Measurements from ENCODE around the gene ITPKC.
A peak's percentile ranks its signal among the peaks of the same experiment; 100 is the strongest.
"Not testable (repeated sequence)": the region's sequence is repeated elsewhere in the genome, so short reads cannot be mapped to it uniquely, and the experiment has no call there.

ITPKC gene

GRCh38 chr19:40780582-40780981 is 63.7 kb downstream of the ITPKC start:
- DNase-seq: no peak
- H2BK12ac ChIP-seq (ENCODE audit: low read length): no peak overlapping the region
- no peaks in the 10 kb centered on the region for H3K9me3 ChIP-seq (ENCODE audit: insufficient read depth, low read depth, low read length)
- peaks cover 15% of the 10 kb centered on the region for H3K79me1 ChIP-seq (ENCODE audit: low read length)
- no peak overlapping the region for H2AK5ac ChIP-seq (ENCODE audit: low read length)
- no peak overlapping the region for H3K4me3 ChIP-seq (ENCODE audit: low read depth, low read length)
- H3K4me1 ChIP-seq (ENCODE audit: control insufficient read depth in 1 of 2, insufficient read depth in 2 of 2, low read length in 2 of 2): peaks cover 5 to 7% of the 10 kb centered on the region in 2 experiments
- H3K23ac ChIP-seq (ENCODE audit: low read length): no peak overlapping the region
- H2BK120ac ChIP-seq (ENCODE audit: insufficient read depth, low read length, poor library complexity): no peak overlapping the region
- H3K4ac ChIP-seq (ENCODE audit: low read depth, low read length): no peak overlapping the region
- no peaks in the 10 kb centered on the region for H3K27me3 ChIP-seq (ENCODE audit: insufficient read depth, low read length)
- H2AFZ ChIP-seq (ENCODE audit: insufficient read depth, low read length, poor library complexity): no peak overlapping the region
- H3K4me2 ChIP-seq (ENCODE audit: low read length): no peak overlapping the region
- no peak overlapping the region for H4K91ac ChIP-seq (ENCODE audit: low read depth, low read length)
- H3K79me2 ChIP-seq (ENCODE audit: control insufficient read depth, insufficient read depth, low read length, poor library complexity): peaks cover 2% of the 10 kb centered on the region
- H3K36me3 ChIP-seq (ENCODE audit: control insufficient read depth in 1 of 2, insufficient read depth in 2 of 2, low read length in 2 of 2): peaks cover 5 to 7% of the 10 kb centered on the region in 2 experiments
- H3K14ac ChIP-seq (ENCODE audit: low read length): no peak overlapping the region
- whole genome bisulfite sequencing (ENCODE audit: extremely low coverage, insufficient coverage, insufficient read length): no CpG with 5 or more reads among the region's 5 CpGs
- H2BK5ac ChIP-seq (ENCODE audit: low read depth, low read length, poor library complexity): no peak overlapping the region
- H3K9ac ChIP-seq (ENCODE audit: low read length): no peak overlapping the region
- no peak overlapping the region for H4K8ac ChIP-seq (ENCODE audit: low read depth, low read length)
- no peak overlapping the region for H4K12ac ChIP-seq (ENCODE audit: low read depth, low read length)
- no peak overlapping the region for H3K27ac ChIP-seq (ENCODE audit: low read depth, low read length)
- no peak overlapping the region for H3K18ac ChIP-seq (ENCODE audit: low read length)

- no peak overlapping the region for H2AFZ ChIP-seq (ENCODE audit: insufficient read depth, low read length, poor library complexity)
- no peak overlapping the region for H2AK5ac ChIP-seq (ENCODE audit: low read length)
- H3K14ac ChIP-seq (ENCODE audit: low read length): no peak overlapping the region
- no peak overlapping the region for H3K4ac ChIP-seq (ENCODE audit: low read depth, low read length)
- no peak overlapping the region for H4K12ac ChIP-seq (ENCODE audit: low read depth, low read length)
- no peaks in the 10 kb centered on the region for H3K27me3 ChIP-seq (ENCODE audit: insufficient read depth, low read length)
- no peak overlapping the region for H2BK12ac ChIP-seq (ENCODE audit: low read length)
- H3K23ac ChIP-seq (ENCODE audit: low read length): no peak overlapping the region
- no peak overlapping the region for H4K8ac ChIP-seq (ENCODE audit: low read depth, low read length)
- H3K27ac ChIP-seq (ENCODE audit: low read depth, low read length): no peak overlapping the region
- H4K91ac ChIP-seq (ENCODE audit: low read depth, low read length): no peak overlapping the region
- no peak overlapping the region for H3K18ac ChIP-seq (ENCODE audit: low read length)
- H3K4me1 ChIP-seq (ENCODE audit: control insufficient read depth in 1 of 2, insufficient read depth in 2 of 2, low read length in 2 of 2): peaks cover 4 to 5% of the 10 kb centered on the region in 2 experiments
- H3K9me3 ChIP-seq (ENCODE audit: insufficient read depth, low read depth, low read length): no peaks in the 10 kb centered on the region
- no peak overlapping the region for H3K9ac ChIP-seq (ENCODE audit: low read length)
- DNase-seq: no peak
- no peak overlapping the region for H2BK5ac ChIP-seq (ENCODE audit: low read depth, low read length, poor library complexity)
- H3K4me3 ChIP-seq (ENCODE audit: low read depth, low read length): no peak overlapping the region
- peaks cover 5 to 7% of the 10 kb centered on the region in 2 experiments for H3K36me3 ChIP-seq (ENCODE audit: control insufficient read depth in 1 of 2, insufficient read depth in 2 of 2, low read length in 2 of 2)
- peaks cover 13% of the 10 kb centered on the region for H3K79me1 ChIP-seq (ENCODE audit: low read length)
- H3K4me2 ChIP-seq (ENCODE audit: low read length): no peak overlapping the region
- WGBS (ENCODE audit: extremely low coverage, insufficient coverage, insufficient read length): no CpG with 5 or more reads among the region's 7 CpGs
- H2BK120ac ChIP-seq (ENCODE audit: insufficient read depth, low read length, poor library complexity): no peak overlapping the region
- peaks cover 2% of the 10 kb centered on the region for H3K79me2 ChIP-seq (ENCODE audit: control insufficient read depth, insufficient read depth, low read length, poor library complexity)
Observed at GRCh38 chr19:40781140-40781539, 64.2 kb downstream of the ITPKC start.

- no peak overlapping the region for H3K9ac ChIP-seq (ENCODE audit: low read length)
- H4K91ac ChIP-seq (ENCODE audit: low read depth, low read length): no peak overlapping the region
- no CpG with 5 or more reads among the region's 14 CpGs for WGBS (ENCODE audit: extremely low coverage, insufficient coverage, insufficient read length)
Observed at GRCh38 chr19:40783711-40784110, 66.8 kb downstream of the ITPKC start.

DNA sequence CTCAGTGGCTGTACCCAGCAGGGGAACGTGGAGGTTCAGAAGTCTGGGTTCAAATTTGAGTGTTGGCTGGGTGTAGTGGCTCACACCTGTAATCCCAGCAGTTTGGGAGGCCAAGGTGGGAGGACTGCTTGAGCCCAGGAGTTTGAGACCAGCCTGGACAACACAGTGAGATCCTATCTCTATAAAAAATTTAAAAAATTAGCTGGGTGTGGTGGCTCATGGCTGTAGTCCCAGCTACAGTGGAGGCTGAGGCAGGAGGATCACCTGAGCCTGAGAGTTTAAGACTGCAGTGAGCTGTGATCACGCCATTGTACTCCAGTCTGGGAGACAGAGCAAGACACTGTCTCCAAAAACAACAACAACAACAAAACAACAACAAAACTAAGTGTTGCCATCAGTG is 67.2 kb downstream of the ITPKC start:
- peak; percentile 45 to 67 for DNase-seq
- H4K91ac ChIP-seq (ENCODE audit: low read depth, low read length); H4K8ac ChIP-seq (ENCODE audit: low read depth, low read length); H3K23ac ChIP-seq (ENCODE audit: low read length); H2BK5ac ChIP-seq (ENCODE audit: low read depth, low read length, poor library complexity); H3K27ac ChIP-seq (ENCODE audit: low read depth, low read length); H3K79me2 ChIP-seq (ENCODE audit: control insufficient read depth, insufficient read depth, low read length, poor library complexity); H3K4me2 ChIP-seq (ENCODE audit: low read length); H3K27me3 ChIP-seq (ENCODE audit: insufficient read depth, low read length); H3K4me3 ChIP-seq (ENCODE audit: low read depth, low read length); H2BK12ac ChIP-seq (ENCODE audit: low read length); H3K4me1 ChIP-seq (ENCODE audit: control insufficient read depth in 1 of 2, insufficient read depth in 2 of 2, low read length in 2 of 2); H3K14ac ChIP-seq (ENCODE audit: low read length); H3K18ac ChIP-seq (ENCODE audit: low read length); H3K4ac ChIP-seq (ENCODE audit: low read depth, low read length); H2AK5ac ChIP-seq (ENCODE audit: low read length); H2AFZ ChIP-seq (ENCODE audit: insufficient read depth, low read length, poor library complexity); H3K9me3 ChIP-seq (ENCODE audit: insufficient read depth, low read depth, low read length); H4K12ac ChIP-seq (ENCODE audit: low read depth, low read length); H3K9ac ChIP-seq (ENCODE audit: low read length); H2BK120ac ChIP-seq (ENCODE audit: insufficient read depth, low read length, poor library complexity); H3K79me1 ChIP-seq (ENCODE audit: low read length): not testable (repeated sequence)
- WGBS (ENCODE audit: extremely low coverage, insufficient coverage, insufficient read length): no CpG with 5 or more reads among the region's 2 CpGs
- H3K36me3 ChIP-seq (ENCODE audit: control insufficient read depth in 1 of 2, insufficient read depth in 2 of 2, low read length in 2 of 2): peaks cover 10 to 12% of the 10 kb centered on the region in 2 experiments

More at GRCh38 chr19:40783711-40784110, 66.8 kb downstream of the ITPKC start:
- H2BK12ac ChIP-seq (ENCODE audit: low read length): no peak overlapping the region
- no peak overlapping the region for H4K8ac ChIP-seq (ENCODE audit: low read depth, low read length)
- peaks cover 10 to 12% of the 10 kb centered on the region in 2 experiments for H3K36me3 ChIP-seq (ENCODE audit: control insufficient read depth in 1 of 2, insufficient read depth in 2 of 2, low read length in 2 of 2)
- no peak overlapping the region for H3K4ac ChIP-seq (ENCODE audit: low read depth, low read length)
- H2AK5ac ChIP-seq (ENCODE audit: low read length): no peak overlapping the region
- H3K27ac ChIP-seq (ENCODE audit: low read depth, low read length): no peak overlapping the region
- no peak overlapping the region for H4K12ac ChIP-seq (ENCODE audit: low read depth, low read length)
- no peak for DNase-seq
- no peaks in the 10 kb centered on the region for H3K4me1 ChIP-seq (ENCODE audit: control insufficient read depth in 1 of 2, insufficient read depth in 2 of 2, low read length in 2 of 2)
- H2BK5ac ChIP-seq (ENCODE audit: low read depth, low read length, poor library complexity): no peak overlapping the region
- no peak overlapping the region for H3K14ac ChIP-seq (ENCODE audit: low read length)
- H3K4me2 ChIP-seq (ENCODE audit: low read length): no peak overlapping the region
- H3K27me3 ChIP-seq (ENCODE audit: insufficient read depth, low read length): no peaks in the 10 kb centered on the region
- H3K4me3 ChIP-seq (ENCODE audit: low read depth, low read length): no peak overlapping the region
- no peaks in the 10 kb centered on the region for H3K9me3 ChIP-seq (ENCODE audit: insufficient read depth, low read depth, low read length)
- H3K18ac ChIP-seq (ENCODE audit: low read length): no peak overlapping the region
- H3K79me1 ChIP-seq (ENCODE audit: low read length): peaks cover 2% of the 10 kb centered on the region
- no peaks in the 10 kb centered on the region for H3K79me2 ChIP-seq (ENCODE audit: control insufficient read depth, insufficient read depth, low read length, poor library complexity)
- no peak overlapping the region for H2AFZ ChIP-seq (ENCODE audit: insufficient read depth, low read length, poor library complexity)
- H2BK120ac ChIP-seq (ENCODE audit: insufficient read depth, low read length, poor library complexity): no peak overlapping the region
- H3K23ac ChIP-seq (ENCODE audit: low read length): no peak overlapping the region
